GM12891 (cell line): Measurements from ENCODE around the gene FCSK.

Source experiments
- POLR2A ChIP-seq: IDR thresholded peaks from 2 replicates; pipeline ENCODE4 v1.6.1; 2011; ENCODE audit warnings: low read depth, low read length, control low read depth
- POLR2AphosphoS5 ChIP-seq: IDR thresholded peaks from 2 replicates; pipeline ENCODE4 v1.6.1; 2011; ENCODE audit warnings: low read depth, low read length, control low read depth

GRCh38 chr16:70480127-70481105, 26.0 kb downstream of the FCSK start:
- TF ChIP-seq POLR2A: no peak
- no peak for TF ChIP-seq POLR2AphosphoS5
